NCI-H2196 (cell line): ENCODE data around the gene TRIM34.
"Not testable (repeated sequence)": the region's sequence is repeated elsewhere in the genome, so short reads cannot be mapped to it uniquely, and the experiment has no call there.

ENCODE experiments used
- DNase-seq: peaks from one replicate; lab custom pipeline; 2025; ENCODE audit not compliant: unreplicated experiment; lab: John Stamatoyannopoulos, UW

The TRIM34 gene

GRCh38 chr11:5624489-5625279, at the start of gene TRIM34:
Gene TRIM34, plus strand, starts transcription at chr11:5625001. Its CDS starts 7,331 bp downstream, at chr11:5632332.
- no peak for DNase-seq

GRCh38 chr11:5575152-5575551, 49.6 kb upstream of the TRIM34 start:
- no peak for DNase-seq

GRCh38 chr11:5577101-5577500, 47.7 kb upstream of the TRIM34 start:
- DNase-seq = no peak

DNA sequence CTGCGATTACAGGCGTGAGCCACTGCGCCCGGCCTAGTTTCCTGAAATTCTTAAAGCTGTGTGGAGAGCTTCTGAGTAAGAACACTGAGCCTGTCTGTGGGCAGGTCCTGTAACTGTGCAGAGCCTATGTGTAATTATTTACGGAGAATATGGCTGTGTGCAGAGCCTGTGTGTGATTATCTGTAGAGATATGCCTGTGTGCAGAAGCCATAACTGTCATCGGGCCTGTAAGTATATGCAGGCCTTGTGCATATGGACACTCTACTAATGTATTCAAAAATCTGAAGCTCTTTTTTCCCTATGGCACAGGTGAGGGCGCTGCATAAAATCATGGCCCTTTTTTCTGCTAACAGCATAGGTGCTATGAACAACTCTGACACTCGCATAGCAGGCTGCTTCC, 44.2 kb upstream of the TRIM34 start, which contains the start of gene OR52B6:
Gene OR52B6 (plus strand): TSS at position 301 of the 400 bp plus-strand sequence. CDS start 0 bp downstream, at position 301.
- no peak for DNase-seq

- DNase-seq = no peak
Observed at GRCh38 chr11:5581014-5581413, 43.8 kb upstream of the TRIM34 start.

- not testable (repeated sequence) for DNase-seq
Observed at GRCh38 chr11:5584458-5584857, 40.3 kb upstream of the TRIM34 start.

DNA sequence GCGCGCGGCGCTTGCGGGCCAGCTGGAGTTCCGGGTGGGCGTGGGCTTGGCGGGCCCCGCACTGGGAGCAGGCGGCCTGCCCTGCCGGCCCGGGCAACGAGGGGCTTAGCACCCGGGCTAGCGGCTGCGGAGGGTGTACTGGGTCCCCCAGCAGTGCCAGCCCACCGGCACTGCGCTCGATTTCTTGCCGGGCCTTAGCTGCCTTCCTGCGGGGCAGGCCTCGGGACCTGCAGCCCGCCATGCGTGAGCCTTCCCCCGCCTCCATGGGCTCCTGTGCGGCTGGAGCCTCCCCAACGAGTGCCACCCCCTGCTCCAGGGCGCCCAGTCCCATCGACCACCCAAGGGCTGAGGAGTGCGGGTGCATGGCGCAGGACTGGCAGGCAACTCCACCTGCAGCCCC, 34.9 kb upstream of the TRIM34 start:
- not testable (repeated sequence) for DNase-seq

- no peak for DNase-seq
Observed at GRCh38 chr11:5591613-5592012, 33.2 kb upstream of the TRIM34 start.

- DNase-seq = no peak
Observed at GRCh38 chr11:5592615-5593014, 32.2 kb upstream of the TRIM34 start.

DNA sequence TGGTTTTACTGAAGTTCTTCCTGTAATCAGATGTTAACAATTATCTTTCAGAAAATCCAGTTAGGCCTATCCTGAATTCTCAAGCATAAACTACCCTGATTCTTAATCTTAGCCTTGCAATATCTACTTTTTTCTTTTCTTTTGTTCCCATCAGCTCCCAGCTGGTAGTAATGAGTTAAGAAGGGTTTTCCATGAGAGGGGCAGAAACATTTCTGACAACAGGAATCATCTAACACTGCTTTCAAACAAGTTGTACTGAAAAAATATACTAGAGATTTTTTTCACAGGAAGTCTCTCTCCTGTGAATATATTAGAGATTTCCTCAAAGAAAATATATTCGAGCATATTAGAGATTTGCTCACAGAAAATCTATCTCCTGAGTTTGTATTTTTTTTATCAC, 31.7 kb upstream of the TRIM34 start:
- no peak for DNase-seq

DNA sequence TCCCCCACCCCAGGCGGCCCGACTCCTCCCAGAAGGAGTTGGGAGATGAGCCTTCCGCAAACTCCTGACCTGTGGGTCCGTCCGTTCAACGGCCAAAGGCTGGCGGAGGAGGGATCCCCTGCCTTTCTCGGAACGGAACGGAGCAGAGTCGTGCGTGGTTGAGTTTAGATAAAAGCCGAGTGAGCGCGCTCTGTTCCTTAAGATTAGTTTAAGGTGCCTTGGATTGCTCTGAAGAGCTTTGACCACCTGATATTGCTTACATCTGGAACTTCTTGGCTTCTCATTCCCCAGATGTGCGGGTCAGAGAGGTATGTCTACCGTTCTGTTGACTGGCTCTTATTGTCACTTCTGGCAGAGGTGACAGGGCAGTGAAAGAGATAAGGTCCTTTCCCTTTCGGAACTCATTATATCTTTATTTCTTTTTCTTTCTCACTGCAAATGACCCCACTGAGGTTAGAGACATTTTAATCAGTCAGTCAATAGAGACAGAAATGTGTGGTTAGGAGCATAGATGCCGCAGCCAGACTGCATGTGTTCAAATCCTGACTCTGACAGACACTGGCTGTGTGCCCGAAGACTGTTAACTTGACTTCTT, 28.1 kb upstream of the TRIM34 start, which contains the start of gene TRIM6:
Gene TRIM6 (plus strand): TSS at position 31 of the 595 bp plus-strand sequence. CDS start 261 bp downstream, at position 292.
- no peak for DNase-seq

GRCh38 chr11:5597953-5598352, 26.8 kb upstream of the TRIM34 start:
- DNase-seq = no peak

GRCh38 chr11:5600374-5600851, 24.4 kb upstream of the TRIM34 start:
- DNase-seq = peak; percentile 2

- DNase-seq = not testable (repeated sequence)
Observed at GRCh38 chr11:5602791-5603190, 22.0 kb upstream of the TRIM34 start.

GRCh38 chr11:5603326-5603725, 21.5 kb upstream of the TRIM34 start:
- DNase-seq = no peak

DNA sequence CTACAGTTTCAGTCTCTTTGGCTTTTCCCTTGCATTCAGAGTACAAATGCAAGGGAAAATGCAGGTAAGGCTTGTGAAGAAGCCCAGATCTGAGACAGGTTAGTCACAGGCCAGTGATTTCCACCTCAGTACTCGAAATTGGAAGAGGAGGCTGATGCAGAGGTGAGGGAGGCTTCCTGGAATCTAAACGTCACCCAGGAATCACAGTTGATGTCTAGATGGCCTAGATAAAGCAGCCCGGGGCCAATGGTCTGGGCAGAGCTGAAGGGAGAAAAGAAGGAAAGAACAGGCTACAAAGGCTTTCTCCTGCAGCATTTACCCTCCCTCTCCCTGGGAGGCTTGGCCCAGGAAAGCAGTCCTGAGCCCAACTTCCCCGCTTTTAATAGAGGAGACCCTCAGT, 19.9 kb upstream of the TRIM34 start:
- no peak for DNase-seq

DNA sequence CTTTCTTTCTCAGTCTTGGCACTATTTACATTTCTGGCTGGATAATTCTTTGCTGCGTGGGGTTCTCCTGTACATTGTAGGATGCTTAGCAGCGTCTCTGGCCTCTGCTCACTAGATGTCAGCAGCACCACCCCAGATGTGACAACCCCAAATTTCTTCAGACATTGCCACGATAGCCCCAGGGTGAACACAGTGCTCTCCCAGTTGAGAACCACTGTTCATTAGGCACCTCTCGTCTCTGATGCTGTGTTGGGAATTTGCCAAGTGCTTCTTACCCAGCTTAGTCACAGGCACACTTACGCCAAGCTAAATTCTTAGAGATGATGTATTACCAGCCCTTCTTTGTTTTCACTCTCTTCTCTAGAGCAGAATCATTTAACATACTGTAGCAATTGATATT, 19.0 kb upstream of the TRIM34 start:
- no peak for DNase-seq

DNA sequence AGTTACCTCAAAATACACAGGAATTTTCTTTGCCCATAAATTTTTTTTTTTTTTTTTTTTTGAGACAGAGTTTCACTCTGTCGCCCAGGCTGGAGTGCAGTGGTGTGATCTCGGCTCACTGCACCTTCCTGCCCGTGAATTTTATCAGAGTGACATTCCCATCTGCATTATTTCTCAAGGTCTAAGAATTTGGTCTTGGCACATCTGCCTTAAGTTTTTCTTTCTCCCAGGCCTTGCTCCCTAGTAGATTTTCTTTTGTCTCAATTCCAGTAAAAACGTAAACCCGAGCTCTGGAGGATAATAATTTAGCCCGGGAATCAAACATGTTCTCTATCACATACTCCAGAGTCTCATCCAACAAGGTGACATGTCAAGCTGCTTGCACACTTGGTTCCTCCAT, 16.0 kb upstream of the TRIM34 start:
- no peak for DNase-seq

GRCh38 chr11:5610446-5610845, 14.4 kb upstream of the TRIM34 start:
- DNase-seq = no peak

GRCh38 chr11:5611627-5612026, 13.2 kb upstream of the TRIM34 start:
- no peak for DNase-seq

GRCh38 chr11:5618807-5619206, 6.0 kb upstream of the TRIM34 start:
- DNase-seq = no peak
